IMR-90 (cell line): ENCODE data around the gene NEDD4L. TPM values are rescaled to one million over a fixed set of nuclear protein-coding genes. Genes with fewer than 3 reads are reported as not detected.

Experiments used
- microRNA-seq, 2 experiments: library from miRNA; stranded (forward) in 1 of 2; unstranded in 1 of 2; fragments of 10-50 nt in 1 of 2; fragments of <30 nt in 1 of 2; gene quantifications in 1 of 2; microRNA quantifications in 1 of 2; one replicate each; pipeline versions ENCODE3 to v1.1.0; 2013 to 2020; ENCODE audit not compliant: insufficient read depth in 1 of 2, insufficient read length in 1 of 2, unreplicated experiment in 1 of 2
- polyA plus RNA-seq, 3 experiments: library from polyadenylated mRNA; depleted of rRNA; stranded (reverse); fragments of >200 nt; gene quantifications; 2 replicates each; pipeline ENCODE4 v1.2.3, GENCODE V29; 2012; ENCODE audit warnings: low replicate concordance in 1 of 3
- small RNA-seq, 5 experiments: library from RNA; depleted of rRNA; stranded (forward); fragments of <200 nt; gene quantifications; one replicate each; pipeline ENCODE3, GENCODE V24; 2012
- total RNA-seq: library from RNA; depleted of rRNA; stranded (reverse); fragments of >200 nt; gene quantifications from 2 replicates; pipeline ENCODE4 v1.2.3, GENCODE V29; 2012; rRNA removed

The NEDD4L gene
- total and polyA plus RNA-seq, 2 of the 4 experiments (the other 2 are of a cell fraction), result 10.0 to 10.9 TPM

Small RNAs within 50 kb of the gene (microRNA-seq; reads per million reads assigned to microRNA genes)
- gene HMGN1P30 (ENCODE audit: insufficient read depth, insufficient read length), result not detected
- 0 reads per million in 2 experiments for gene MIR3591 (ENCODE audit: insufficient read depth in 1 of 2, insufficient read length in 1 of 2, unreplicated experiment in 1 of 2)

Small RNAs within 50 kb of the gene (small RNA-seq; reads per million reads assigned to genes)
- 0 reads per million in 5 experiments for gene HMGN1P30
- gene MIR3591, result 0 reads per million in 5 experiments

Other genes with a start within 250 kb of the NEDD4L start
- 136 and 170 TPM in 2 replicates for gene ATP8B1, start 240.9 kb upstream of the NEDD4L start, total RNA-seq
- 57.7 and 64.3 TPM in 2 replicates for gene ATP8B1, start 240.9 kb upstream of the NEDD4L start, polyA plus RNA-seq (2012; rRNA removed)